Activated T-cell treated with anti-CD3 and anti-CD28 coated beads for 4 hours (primary cell): Measurements from ENCODE around the gene ADH1C.
"Not testable (repeated sequence)": the region's sequence is repeated elsewhere in the genome, so short reads cannot be mapped to it uniquely, and the experiment has no call there.

Experiments used
- DNase-seq: peaks from one replicate; pipeline ENCODE4 v3.0.0-alpha.2; 2020

The ADH1C gene

DNA sequence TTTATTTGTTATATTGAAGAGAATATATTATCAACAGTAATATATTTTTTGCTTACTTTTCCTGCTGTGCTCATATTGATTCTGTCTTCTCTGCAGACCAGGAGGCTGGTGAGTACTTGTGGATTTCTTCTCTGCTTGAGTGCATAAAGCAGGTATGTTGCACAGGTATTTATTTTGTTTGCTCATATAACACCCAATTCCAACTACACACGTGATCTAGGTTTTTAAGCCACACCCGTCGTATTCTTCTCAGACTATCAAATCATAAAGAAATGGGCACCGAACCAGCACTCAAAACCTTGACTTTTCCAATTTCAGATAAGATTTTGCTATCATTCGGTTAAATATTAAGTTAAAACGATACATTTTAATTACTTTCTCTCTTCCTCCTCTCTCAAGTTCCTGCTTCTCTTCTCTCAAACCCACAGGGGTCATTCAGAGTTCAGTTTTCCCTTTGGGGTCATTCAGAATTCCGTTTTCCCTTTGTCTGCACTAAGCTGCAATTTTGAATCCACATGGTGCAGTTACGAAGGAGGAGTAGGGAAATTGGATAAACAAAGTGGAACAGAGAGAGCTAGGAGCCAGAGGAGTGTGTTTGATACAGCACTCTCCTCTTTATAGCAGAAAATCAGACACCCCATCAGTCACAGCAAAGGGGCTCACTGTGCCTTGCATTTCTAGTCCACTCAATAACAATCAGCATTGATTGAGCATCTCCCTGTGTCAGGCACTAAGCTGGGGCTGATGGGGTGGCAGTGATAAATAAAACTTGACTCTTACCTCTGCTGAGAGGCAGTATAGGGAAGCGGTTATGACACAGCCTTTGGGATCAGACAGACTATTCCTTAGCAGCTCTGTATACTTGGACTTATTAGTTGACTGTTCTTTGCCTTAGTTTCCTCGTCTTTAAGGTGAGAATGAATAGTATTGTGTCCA, at the start of gene ADH1C:
ADH1C (minus strand) TSS at position 145 of the 936 bp plus-strand sequence; CDS start at position 74, 71 bp downstream.
- DNase-seq, result no peak

GRCh38 chr4:99400831-99401230, 48.3 kb upstream of the ADH1C start:
- DNase-seq, result no peak

GRCh38 chr4:99399017-99399416, 46.5 kb upstream of the ADH1C start:
- no peak for DNase-seq

- DNase-seq, result no peak
Measured at GRCh38 chr4:99395595-99396364, 43.2 kb upstream of the ADH1C start.

DNA sequence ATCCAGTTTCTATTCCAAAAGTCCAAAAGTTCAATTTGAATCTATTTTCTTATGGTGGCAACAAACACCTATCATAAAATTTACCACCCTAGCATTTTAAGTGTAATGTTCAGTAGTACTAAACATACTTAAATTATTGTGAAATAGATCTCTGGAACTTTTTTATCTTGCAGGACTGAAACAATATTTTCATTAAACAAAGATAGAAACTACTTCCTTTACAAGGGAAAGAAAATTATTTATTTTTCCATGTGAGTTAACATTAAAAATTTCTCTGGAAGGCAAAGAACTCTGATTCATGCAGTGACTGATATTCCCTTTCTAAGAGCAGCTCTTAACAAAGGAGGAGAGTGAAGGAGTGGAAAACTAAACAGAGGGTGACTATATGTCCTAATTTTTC, 42.4 kb upstream of the ADH1C start:
- no peak for DNase-seq

DNA sequence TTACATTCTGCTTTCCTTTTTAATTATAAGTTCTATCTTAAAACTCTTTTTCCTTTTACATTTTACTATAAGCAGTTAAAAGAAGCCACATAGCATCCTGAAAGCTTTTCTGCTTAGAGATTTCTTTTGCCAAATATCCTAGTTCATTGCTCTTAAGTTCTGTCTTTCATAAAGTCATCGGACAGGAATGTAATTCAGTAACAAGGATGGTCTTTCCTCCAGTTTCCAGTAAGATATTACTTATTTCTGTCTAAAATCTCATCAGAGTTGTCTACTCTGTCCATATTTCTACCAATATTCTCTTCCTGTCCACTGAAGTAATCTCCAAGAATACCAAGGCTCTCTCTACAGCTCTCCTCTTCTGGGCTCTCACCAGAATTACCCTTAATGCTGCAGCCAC, 37.5 kb upstream of the ADH1C start:
- no peak for DNase-seq

DNA sequence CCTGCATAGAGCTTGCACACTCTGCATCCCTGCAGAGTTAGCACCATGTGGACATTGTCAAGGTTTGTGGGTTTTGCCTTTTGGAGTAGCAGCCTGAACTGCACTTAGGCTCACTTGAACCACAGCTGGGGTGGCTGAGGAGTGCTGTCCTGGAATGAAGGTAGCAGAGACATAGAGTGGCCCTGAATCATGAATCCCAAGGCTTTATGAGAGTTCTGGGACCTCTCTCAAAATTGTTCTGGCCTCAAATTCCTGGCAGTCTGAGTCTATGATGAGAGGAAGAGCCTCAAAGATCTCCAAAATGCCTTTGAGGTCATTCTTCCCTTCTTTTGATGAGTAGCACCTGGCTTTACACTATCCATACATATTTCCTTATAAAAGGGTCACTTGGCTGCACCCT, 37.1 kb upstream of the ADH1C start:
- no peak for DNase-seq

DNA sequence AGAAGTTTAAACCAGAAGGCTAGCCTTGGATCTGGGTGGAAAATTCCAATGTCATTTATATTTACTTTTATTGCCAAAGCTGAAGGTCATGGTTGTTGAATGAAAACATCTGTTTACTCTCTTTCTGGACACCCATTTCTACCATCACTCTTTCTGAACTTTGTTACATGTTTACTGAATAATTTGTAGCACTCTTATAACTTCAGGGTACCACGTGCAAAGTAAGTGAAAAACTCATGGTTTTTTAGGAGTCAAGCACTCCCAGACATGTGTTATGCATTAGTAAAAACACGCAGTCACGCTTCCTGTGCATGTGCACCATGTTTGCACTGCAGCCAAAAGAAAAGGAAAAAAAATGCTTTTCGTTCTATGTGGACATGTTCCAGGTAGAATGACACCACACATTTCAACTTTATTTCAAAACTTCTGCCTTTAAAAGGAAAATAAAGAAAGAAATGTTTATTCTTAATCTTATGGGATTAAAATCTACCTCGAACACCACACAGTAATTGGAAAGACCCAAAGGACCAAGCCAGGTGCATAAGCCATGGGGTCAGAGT, 31.4 kb upstream of the ADH1C start:
- no peak for DNase-seq

DNA sequence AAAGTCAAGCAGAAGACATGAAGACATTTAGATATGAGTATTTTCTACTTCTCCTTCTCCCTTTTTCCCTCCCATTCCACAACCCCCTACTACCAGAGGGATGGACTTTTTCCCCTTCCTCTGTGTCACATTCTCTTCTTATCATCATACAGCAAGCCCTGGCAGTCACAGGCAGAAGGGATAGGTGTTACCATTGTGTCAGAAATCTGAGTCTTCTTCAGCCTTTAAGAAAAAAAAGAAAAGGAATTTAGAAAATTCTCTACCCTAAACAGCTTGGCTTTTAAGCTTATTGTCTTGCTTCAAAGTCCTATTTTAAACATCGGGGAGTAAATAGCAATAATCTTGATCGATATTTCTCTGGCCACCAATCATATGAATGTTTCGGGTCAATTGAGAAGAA, 30.9 kb upstream of the ADH1C start:
- DNase-seq, result no peak

DNA sequence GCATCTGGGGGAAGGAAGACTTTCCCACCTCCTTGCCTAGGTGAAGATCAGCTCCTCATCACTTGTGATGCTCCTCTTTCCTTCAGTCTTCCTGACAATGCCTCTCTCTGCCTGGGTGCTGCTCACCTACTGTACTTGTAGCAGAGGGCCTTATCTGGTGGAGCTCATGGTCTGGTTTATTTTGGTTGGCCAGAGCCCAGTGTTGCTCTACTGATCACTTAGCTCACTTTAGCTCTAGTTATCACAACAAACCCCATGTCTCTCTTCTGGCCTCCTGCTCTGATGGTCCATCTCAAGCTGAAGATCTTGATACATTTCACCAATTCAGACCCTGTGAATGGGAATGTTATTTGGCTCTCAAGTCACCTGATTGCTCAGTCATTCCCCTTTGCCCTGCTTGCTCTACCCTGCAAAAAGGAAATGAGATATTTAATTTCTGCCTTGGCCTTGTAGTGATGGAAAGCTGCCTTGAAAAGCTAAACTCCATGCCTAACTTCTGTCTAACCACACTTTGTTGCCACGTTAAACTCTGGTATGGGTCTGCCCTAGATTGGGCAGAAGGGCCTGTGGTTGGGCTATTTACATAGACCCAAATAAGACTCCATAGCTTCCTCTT, 30.3 kb upstream of the ADH1C start:
- no peak for DNase-seq

DNA sequence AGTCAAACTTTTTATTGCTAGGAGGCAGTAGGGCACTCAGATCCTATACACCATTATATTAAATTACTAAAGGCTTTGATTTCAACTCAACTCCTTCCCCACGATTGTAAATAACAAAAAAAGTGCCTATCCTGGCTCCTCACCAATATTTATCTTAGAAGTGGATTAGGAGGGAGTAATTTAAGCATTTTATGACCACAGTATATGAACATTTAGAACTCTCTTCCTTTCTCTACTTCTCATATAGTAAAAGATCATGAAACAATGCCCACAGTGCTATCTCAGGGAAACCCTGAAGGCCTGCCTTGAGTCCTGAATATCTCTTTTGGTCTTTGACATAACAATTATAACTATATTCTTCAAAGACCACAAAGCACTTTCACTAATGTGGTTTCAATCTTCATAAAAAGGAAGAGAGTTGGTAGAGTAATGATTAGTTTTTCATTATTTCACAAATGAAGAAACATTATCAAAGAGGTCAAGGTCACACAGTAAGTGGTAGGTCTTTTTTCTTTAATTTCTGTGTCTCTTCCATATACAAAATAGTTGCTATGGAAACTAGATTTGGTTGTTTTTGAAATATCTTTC, 29.1 kb upstream of the ADH1C start:
- no peak for DNase-seq

DNA sequence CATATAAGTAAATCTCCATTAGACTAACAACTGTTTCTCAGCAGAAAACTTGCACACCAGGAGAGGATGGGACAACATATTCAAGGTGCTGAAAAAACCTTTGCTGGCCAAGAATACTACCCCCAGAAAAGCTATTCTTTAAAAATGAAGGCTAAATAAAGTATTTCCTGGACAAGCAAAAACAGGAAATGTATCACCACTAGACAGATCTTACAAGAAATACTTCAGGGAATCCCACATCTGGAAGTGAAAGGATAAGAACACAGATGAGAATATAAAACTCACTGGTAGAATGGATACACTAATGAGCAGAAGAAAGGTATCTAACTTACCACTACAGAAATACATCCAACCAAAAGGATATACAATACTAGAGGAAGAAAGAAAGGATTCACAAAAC, 27.0 kb upstream of the ADH1C start:
- no peak for DNase-seq

DNA sequence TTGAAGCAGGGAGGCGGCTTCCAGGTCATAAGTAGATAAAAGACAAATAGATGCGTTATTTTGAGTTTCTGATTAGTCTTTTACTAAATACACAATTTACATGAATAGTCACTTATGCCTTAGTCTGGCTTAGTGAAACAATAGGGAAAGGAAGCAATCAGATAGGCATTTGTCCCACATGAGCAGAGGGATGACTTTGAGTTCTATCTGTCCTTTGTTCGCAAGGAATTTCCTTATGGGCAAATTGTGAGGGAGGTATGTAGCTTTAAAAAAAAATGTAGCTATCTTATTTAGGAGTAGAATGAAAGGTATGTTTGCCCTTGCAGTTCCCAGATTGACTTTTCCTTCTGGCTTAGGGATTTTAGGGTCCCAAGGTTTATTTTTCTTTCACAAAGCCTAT, 26.3 kb upstream of the ADH1C start:
- no peak for DNase-seq

DNA sequence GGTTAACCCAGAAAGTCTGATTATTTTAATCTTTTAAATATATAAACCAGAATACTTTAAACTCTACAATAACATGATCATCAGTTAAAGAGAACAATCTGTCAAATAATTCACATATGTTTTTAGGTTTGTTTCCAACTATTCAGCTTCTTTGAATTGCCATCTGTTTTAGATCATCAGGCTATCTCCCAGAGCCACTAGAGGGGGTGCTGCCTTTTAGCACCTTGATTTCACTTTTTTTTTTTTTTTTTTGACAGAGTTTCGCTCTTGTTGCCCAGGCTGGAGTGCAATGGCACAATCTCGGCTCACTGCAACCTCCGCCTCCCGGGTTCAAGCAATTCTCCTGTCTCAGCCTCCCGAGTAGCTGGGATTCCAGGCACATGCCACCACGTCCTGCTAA, 24.8 kb upstream of the ADH1C start:
- DNase-seq, result not testable (repeated sequence)

- DNase-seq, result not testable (repeated sequence)
Measured at GRCh38 chr4:99372464-99372863, 19.9 kb upstream of the ADH1C start.

GRCh38 chr4:99367817-99368216, 15.3 kb upstream of the ADH1C start:
- not testable (repeated sequence) for DNase-seq

DNA sequence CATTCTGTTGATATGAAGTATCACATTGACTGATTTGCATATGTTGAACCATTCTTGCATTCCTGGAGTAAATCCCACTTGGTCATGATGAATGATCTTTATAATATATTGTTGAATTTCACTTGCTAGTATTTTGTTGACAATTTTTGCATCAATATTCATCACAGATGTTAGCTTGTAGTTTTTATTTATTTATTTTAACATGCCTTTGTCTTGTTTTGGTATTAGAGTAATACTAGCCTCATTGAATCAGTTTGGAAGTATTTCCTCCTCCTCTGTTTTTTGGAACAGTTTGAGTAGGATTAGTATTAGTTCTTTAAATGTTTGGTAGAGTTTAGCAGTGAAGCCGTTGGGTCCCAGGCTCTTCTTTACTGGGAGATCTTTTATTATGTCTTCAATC, 13.9 kb upstream of the ADH1C start:
- no peak for DNase-seq

DNA sequence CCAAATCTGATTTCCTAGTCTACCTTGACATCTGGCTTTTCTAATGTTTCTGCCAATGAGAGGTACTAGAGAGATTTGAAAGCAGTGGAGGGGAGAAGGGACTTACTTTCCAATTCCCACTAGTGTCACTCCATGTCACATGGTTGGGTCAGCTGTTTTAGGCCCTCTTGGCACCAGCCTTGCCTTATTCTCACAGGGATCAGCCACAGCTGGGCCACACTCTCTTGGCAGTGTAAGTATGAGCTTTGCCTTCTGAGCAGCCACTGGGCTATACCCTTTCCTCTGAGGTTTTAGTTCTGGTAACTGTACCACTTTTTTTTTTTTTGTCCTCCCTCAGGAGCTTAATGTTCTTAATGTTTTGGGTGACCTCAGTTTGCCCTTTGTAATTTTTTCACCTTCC, 10.2 kb upstream of the ADH1C start:
- no peak for DNase-seq

DNA sequence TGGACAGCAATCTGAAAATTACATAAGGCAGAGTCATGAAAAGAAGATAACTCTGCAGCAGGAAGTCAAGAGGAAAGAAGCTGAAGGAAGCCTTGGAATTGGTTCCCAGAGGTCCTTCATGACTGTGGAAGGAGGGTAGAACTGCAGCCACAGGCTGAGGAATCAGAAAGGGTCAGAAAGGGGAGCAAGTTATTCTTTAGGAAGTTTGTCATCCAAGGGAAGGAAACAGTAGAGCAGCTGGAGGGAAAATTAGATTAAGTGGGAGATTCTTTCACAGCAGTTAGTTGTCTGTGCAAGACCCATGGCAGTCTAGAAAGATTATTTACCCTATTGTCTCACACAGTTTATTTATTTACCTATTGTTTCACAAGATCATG, 9.3 kb upstream of the ADH1C start:
- DNase-seq, result no peak

GRCh38 chr4:99361268-99361898, 8.8 kb upstream of the ADH1C start:
- DNase-seq, result no peak

GRCh38 chr4:99359480-99360204, 7.1 kb upstream of the ADH1C start:
- no peak for DNase-seq

- DNase-seq, result no peak
Measured at GRCh38 chr4:99357948-99358347, 5.4 kb upstream of the ADH1C start.
